HL-60 (cell line): ENCODE data around the gene CDC42EP3.

Experiments
- CTCF ChIP-seq: IDR thresholded peaks from one replicate; pipeline ENCODE4 v1.5.1; 2011; ENCODE audit warnings: low read length, control low read depth, inconsistent platforms; ENCODE audit not compliant: insufficient read depth
- SPI1 ChIP-seq: IDR thresholded peaks from 2 replicates; pipeline ENCODE4 v1.6.1; 2012; ENCODE audit warnings: low read depth, mild to moderate bottlenecking, borderline replicate concordance

GRCh38 chr2:37637985-37638384 is 33.5 kb downstream of the CDC42EP3 start:
- TF ChIP-seq CTCF, result no peak
- no peak for TF ChIP-seq SPI1
